Neural cell (in vitro differentiated cells): Measurements from ENCODE around the gene ADARB2.

ENCODE experiments used
- CTCF ChIP-seq: fragments of 450-650 bp; IDR thresholded peaks from 2 replicates; pipeline ENCODE4 v1.5.1; 2014; ENCODE audit warnings: antibody characterized with exemption, mild to moderate bottlenecking, moderate library complexity; ENCODE audit not compliant: poor library complexity, severe bottlenecking
- RAD21 ChIP-seq: fragments of 450-650 bp; conservative IDR thresholded peaks from 2 replicates; pipeline ENCODE4 v1.6.1; 2014; ENCODE audit warnings: antibody characterized with exemption, mild to moderate bottlenecking, moderate library complexity

GRCh38 chr10:1390200-1390599, 347.1 kb downstream of the ADARB2 start:
- TF ChIP-seq RAD21 (no peak), CTCF (no peak)
